T-helper 1 cell treated with Interleukin-12 subunit alpha and Interleukin-12 subunit beta and Interleukin-4 antibody, amounts not matched to agents 30 μg/mL and 1 μg/mL, for 36 hours (primary cell): ENCODE results near the gene FAM161A.
"Not testable (repeated sequence)": the region's sequence is repeated elsewhere in the genome, so short reads cannot be mapped to it uniquely, and the experiment has no call there.

ENCODE experiments used
- H3K27ac Mint-ChIP-seq: one replicate; pipeline ENCODE4 v1.8.0; 2021; ENCODE audit warnings: mild to moderate bottlenecking, mixed read lengths
- H3K27me3 Mint-ChIP-seq: one replicate; pipeline ENCODE4 v1.8.0; 2021; ENCODE audit warnings: low read depth, mixed read lengths
- H3K36me3 Mint-ChIP-seq: one replicate; pipeline ENCODE4 v1.8.0; 2021; ENCODE audit warnings: low read depth, mixed read lengths
- H3K4me1 Mint-ChIP-seq: one replicate; pipeline ENCODE4 v1.8.0; 2021; ENCODE audit warnings: low read depth, mixed read lengths
- H3K4me3 Mint-ChIP-seq: one replicate; pipeline ENCODE4 v1.8.0; 2021; ENCODE audit warnings: mild to moderate bottlenecking, moderate library complexity, mixed read lengths
- H3K9me3 Mint-ChIP-seq: one replicate; pipeline ENCODE4 v1.8.0; 2021; ENCODE audit warnings: mixed read lengths

Gene FAM161A

GRCh38 chr2:61862085-61862484 is 8.2 kb upstream of the FAM161A start:
- peaks cover 27% of the 10 kb centered on the region for H3K36me3 Mint-ChIP-seq
- no peaks in the 10 kb centered on the region for H3K27me3 Mint-ChIP-seq
- peaks cover 2% of the 10 kb centered on the region for H3K4me1 Mint-ChIP-seq

GRCh38 chr2:61857224-61857623 is 3.4 kb upstream of the FAM161A start:
- no peaks in the 10 kb centered on the region for H3K9me3 Mint-ChIP-seq
- peaks cover 19% of the 10 kb centered on the region for H3K4me1 Mint-ChIP-seq
- H3K36me3 Mint-ChIP-seq = peaks cover 4% of the 10 kb centered on the region
- no peaks in the 10 kb centered on the region for H3K27me3 Mint-ChIP-seq
- no peak overlapping the region for H3K27ac Mint-ChIP-seq
- H3K4me3 Mint-ChIP-seq = no peak overlapping the region

More at GRCh38 chr2:61862085-61862484, 8.2 kb upstream of the FAM161A start:
- Mint-ChIP-seq H3K4me3 (no peak overlapping the region), H3K9me3 (no peaks in the 10 kb centered on the region), H3K27ac (no peak overlapping the region)

- Mint-ChIP-seq H3K9me3 (no peaks in the 10 kb centered on the region), H3K4me1 (peaks cover 19% of the 10 kb centered on the region), H3K27ac (peak overlapping the region; percentile 89), H3K36me3 (no peaks in the 10 kb centered on the region), H3K4me3 (peak overlapping the region; percentile 89), H3K27me3 (no peaks in the 10 kb centered on the region)
Measured at GRCh38 chr2:61855318-61855613, 1.4 kb upstream of the FAM161A start.

GRCh38 chr2:61854564-61855317 is 881 bp upstream of the FAM161A start:
- peaks cover 19% of the 10 kb centered on the region for H3K4me1 Mint-ChIP-seq

GRCh38 chr2:61853086-61853846 is 594 bp downstream of the FAM161A start:
- Mint-ChIP-seq H3K36me3 (no peaks in the 10 kb centered on the region), H3K4me3 (peak overlapping the region; percentile 89)

More at GRCh38 chr2:61854564-61855317, 881 bp upstream of the FAM161A start:
- Mint-ChIP-seq H3K4me3 (peak overlapping the region; percentile 89), H3K9me3 (no peaks in the 10 kb centered on the region), H3K36me3 (no peaks in the 10 kb centered on the region), H3K27ac (peak overlapping the region; percentile 89), H3K27me3 (no peaks in the 10 kb centered on the region)

GRCh38 chr2:61851270-61851669 is 2.6 kb downstream of the FAM161A start:
- not testable (repeated sequence) for H3K27ac Mint-ChIP-seq, H3K27me3 Mint-ChIP-seq, H3K36me3 Mint-ChIP-seq, H3K9me3 Mint-ChIP-seq, H3K4me3 Mint-ChIP-seq
- H3K4me1 Mint-ChIP-seq = peaks cover 15% of the 10 kb centered on the region

More at GRCh38 chr2:61853086-61853846, 594 bp downstream of the FAM161A start:
- Mint-ChIP-seq H3K27me3 (no peaks in the 10 kb centered on the region), H3K27ac (peak overlapping the region; percentile 58), H3K9me3 (no peaks in the 10 kb centered on the region), H3K4me1 (peaks cover 19% of the 10 kb centered on the region)

- Mint-ChIP-seq H3K4me3 (no peak overlapping the region), H3K36me3 (no peaks in the 10 kb centered on the region), H3K27me3 (no peaks in the 10 kb centered on the region), H3K27ac (no peak overlapping the region), H3K4me1 (no peaks in the 10 kb centered on the region), H3K9me3 (no peaks in the 10 kb centered on the region)
Measured at GRCh38 chr2:61845320-61845719, 8.5 kb downstream of the FAM161A start.

- H3K36me3 Mint-ChIP-seq = no peaks in the 10 kb centered on the region
- no peaks in the 10 kb centered on the region for H3K9me3 Mint-ChIP-seq
- no peak overlapping the region for H3K27ac Mint-ChIP-seq
- H3K27me3 Mint-ChIP-seq = no peaks in the 10 kb centered on the region
- no peak overlapping the region for H3K4me3 Mint-ChIP-seq
- no peaks in the 10 kb centered on the region for H3K4me1 Mint-ChIP-seq
Measured at GRCh38 chr2:61841286-61841685, 12.6 kb downstream of the FAM161A start.

GRCh38 chr2:61834893-61835292 is 19.0 kb downstream of the FAM161A start:
- no peaks in the 10 kb centered on the region for H3K4me1 Mint-ChIP-seq
- no peaks in the 10 kb centered on the region for H3K27me3 Mint-ChIP-seq
- peaks cover 3% of the 10 kb centered on the region for H3K9me3 Mint-ChIP-seq
- no peak overlapping the region for H3K27ac Mint-ChIP-seq
- no peak overlapping the region for H3K4me3 Mint-ChIP-seq
- no peaks in the 10 kb centered on the region for H3K36me3 Mint-ChIP-seq

- Mint-ChIP-seq H3K4me3 (no peak overlapping the region), H3K4me1 (no peaks in the 10 kb centered on the region), H3K27ac (no peak overlapping the region), H3K36me3 (no peaks in the 10 kb centered on the region), H3K27me3 (no peaks in the 10 kb centered on the region), H3K9me3 (peaks cover 3% of the 10 kb centered on the region)
Measured at GRCh38 chr2:61833971-61834370, 19.9 kb downstream of the FAM161A start.

GRCh38 chr2:61832183-61832841 is 21.5 kb downstream of the FAM161A start:
- H3K9me3 Mint-ChIP-seq = peaks cover 3% of the 10 kb centered on the region
- no peaks in the 10 kb centered on the region for H3K27me3 Mint-ChIP-seq
- H3K27ac Mint-ChIP-seq = no peak overlapping the region
- H3K4me3 Mint-ChIP-seq = no peak overlapping the region
- H3K4me1 Mint-ChIP-seq = no peaks in the 10 kb centered on the region
- H3K36me3 Mint-ChIP-seq = no peaks in the 10 kb centered on the region

- no peak overlapping the region for H3K27ac Mint-ChIP-seq
- H3K4me3 Mint-ChIP-seq = no peak overlapping the region
- H3K9me3 Mint-ChIP-seq = no peaks in the 10 kb centered on the region
Measured at GRCh38 chr2:61822255-61822654, 31.6 kb downstream of the FAM161A start.

GRCh38 chr2:61816480-61817355 is 37.1 kb downstream of the FAM161A start:
- no peaks in the 10 kb centered on the region for H3K9me3 Mint-ChIP-seq
- H3K4me1 Mint-ChIP-seq = no peaks in the 10 kb centered on the region
- no peak overlapping the region for H3K4me3 Mint-ChIP-seq
- no peaks in the 10 kb centered on the region for H3K36me3 Mint-ChIP-seq
- no peak overlapping the region for H3K27ac Mint-ChIP-seq
- peaks cover 5% of the 10 kb centered on the region for H3K27me3 Mint-ChIP-seq

More at GRCh38 chr2:61822255-61822654, 31.6 kb downstream of the FAM161A start:
- Mint-ChIP-seq H3K36me3 (no peaks in the 10 kb centered on the region), H3K27me3 (peaks cover 5% of the 10 kb centered on the region), H3K4me1 (no peaks in the 10 kb centered on the region)

- H3K27ac Mint-ChIP-seq = no peak overlapping the region
- no peaks in the 10 kb centered on the region for H3K36me3 Mint-ChIP-seq
- no peaks in the 10 kb centered on the region for H3K4me1 Mint-ChIP-seq
- no peaks in the 10 kb centered on the region for H3K9me3 Mint-ChIP-seq
- H3K27me3 Mint-ChIP-seq = peaks cover 5% of the 10 kb centered on the region
- H3K4me3 Mint-ChIP-seq = no peak overlapping the region
Measured at GRCh38 chr2:61814539-61815160, 39.2 kb downstream of the FAM161A start.
